AG09309 (cell line): ENCODE results near the gene PIP4P1.

ENCODE experiments used
- DNase-seq: peaks from one replicate; pipeline ENCODE4 v3.0.0-alpha.2; 2010; ENCODE audit warnings: low read depth
- H3K4me3 ChIP-seq: 2 replicates; pipeline ENCODE4 v1.5.1; 2011; ENCODE audit warnings: mild to moderate bottlenecking, low read depth, low read length, moderate library complexity; ENCODE audit not compliant: control insufficient read depth
- CTCF ChIP-seq: IDR thresholded peaks from 2 replicates; pipeline ENCODE4 v1.5.1; 2011; ENCODE audit warnings: mild to moderate bottlenecking, low read depth, low read length, inconsistent platforms; ENCODE audit not compliant: insufficient read depth, control insufficient read depth; ENCODE audit errors: missing control alignments

Gene PIP4P1

GRCh38 chr14:20428010-20428365 is 33.2 kb downstream of the PIP4P1 start:
- no peak for TF ChIP-seq CTCF
- no peak for DNase-seq
- no peak overlapping the region for H3K4me3 ChIP-seq

- H3K4me3 ChIP-seq: no peak overlapping the region
- TF ChIP-seq CTCF: no peak
- no peak for DNase-seq
These were observed 33.8 kb downstream of the PIP4P1 start for GRCh38 chr14:20427231-20428009.

GRCh38 chr14:20424851-20425250 is 36.4 kb downstream of the PIP4P1 start:
- H3K4me3 ChIP-seq: no peak overlapping the region
- no peak for TF ChIP-seq CTCF
- DNase-seq: no peak

GRCh38 chr14:20422886-20423285 is 38.3 kb downstream of the PIP4P1 start:
- H3K4me3 ChIP-seq: no peak overlapping the region
- TF ChIP-seq CTCF: no peak
- DNase-seq: no peak

GRCh38 chr14:20421267-20421666 is 40.0 kb downstream of the PIP4P1 start:
- no peak for TF ChIP-seq CTCF
- no peak for DNase-seq
- no peak overlapping the region for H3K4me3 ChIP-seq

GRCh38 chr14:20419419-20419818 is 41.8 kb downstream of the PIP4P1 start:
- no peak for DNase-seq
- no peak for TF ChIP-seq CTCF
- H3K4me3 ChIP-seq: no peak overlapping the region
